Left lobe of liver (tissue), 2 donors: ENCODE data around the gene TCF21. TPM values are rescaled to one million over a fixed set of nuclear protein-coding genes. Genes with fewer than 3 reads are reported as not detected.
"Not testable (repeated sequence)": the region's sequence is repeated elsewhere in the genome, so short reads cannot be mapped to it uniquely, and the experiment has no call there.

ENCODE experiments used
- ATAC-seq: fragments of 200-7000 bp; cut with Tn5 transposase; one replicate; pipeline ENCODE4 v1.9.1; 2020; ENCODE audit warnings: mild to moderate bottlenecking, moderate library complexity
- DNase-seq: peaks from one replicate; pipeline ENCODE4 v3.0.0-alpha.2; 2020; ENCODE audit warnings: low spot score
- total RNA-seq: library from RNA; stranded (reverse); gene quantifications from one replicate; pipeline ENCODE4 v1.2.1, GENCODE V29; 2021
- donor health status: DM: no; HTN: no; CAD: no; lungs with moderate emphysema.
- donor health status: DM: no; HTN: yes; CAD: no.

The TCF21 gene
- total RNA-seq, 1 donor from 2014 or later = 0.78 TPM

GRCh38 chr6:133921249-133921859 is 32.4 kb downstream of the TCF21 start:
- DNase-seq (peak; percentile 56), ATAC-seq (peak; percentile 72)

GRCh38 chr6:133923938-133924593 is 35.2 kb downstream of the TCF21 start:
- ATAC-seq = peak; percentile 99
- peak; percentile 58 for DNase-seq

GRCh38 chr6:133931221-133931620 is 42.3 kb downstream of the TCF21 start:
- ATAC-seq, DNase-seq: not testable (repeated sequence)

- not testable (repeated sequence) for DNase-seq, ATAC-seq
Measured at GRCh38 chr6:133936352-133936751, 47.4 kb downstream of the TCF21 start.

- DNase-seq (no peak), ATAC-seq (no peak)
Measured at GRCh38 chr6:133937909-133938308, 49.0 kb downstream of the TCF21 start.

- DNase-seq (no peak), ATAC-seq (no peak)
Measured at GRCh38 chr6:133938533-133938932, 49.6 kb downstream of the TCF21 start.

GRCh38 chr6:133939778-133940667 is 51.1 kb downstream of the TCF21 start:
- ATAC-seq (peak; percentile 93), DNase-seq (peak; percentile 65)

Other genes with a start within 250 kb of the TCF21 start
- 8.4 TPM for gene TBPL1, start 64.1 kb downstream of the TCF21 start, total RNA-seq
- 0.75 TPM for gene SLC2A12, start 163.5 kb downstream of the TCF21 start, total RNA-seq